Activated T-helper 2 cell treated with anti-CD3 and anti-CD28 coated beads, Interferon-gamma antibody, Interleukin-2, Interleukin-4, amounts not matched to agents 10 μg/mL and 5 μg/mL and 100 μg/mL, durations not matched to agents 14 hours and 24 hours and 36 hours (primary cell): ENCODE results near the gene RREB1. TPM values are rescaled to one million over a fixed set of nuclear protein-coding genes. Genes with fewer than 3 reads are reported as not detected.
A peak's percentile ranks its signal among the peaks of the same experiment; 100 is the strongest.

Source experiments
- DNase-seq: peaks from one replicate; pipeline ENCODE4 v3.0.0; 2021; ENCODE audit warnings: low spot score
- H3K27ac Mint-ChIP-seq: one replicate; pipeline ENCODE4 v1.8.0; 2021; ENCODE audit warnings: mixed read lengths
- H3K27me3 Mint-ChIP-seq: one replicate; pipeline ENCODE4 v1.8.0; 2021; ENCODE audit warnings: low read depth, mixed read lengths
- H3K36me3 Mint-ChIP-seq: one replicate; pipeline ENCODE4 v1.8.0; 2021; ENCODE audit warnings: low read depth, mixed read lengths
- H3K4me1 Mint-ChIP-seq: one replicate; pipeline ENCODE4 v1.8.0; 2021; ENCODE audit warnings: low read depth, mixed read lengths
- H3K4me3 Mint-ChIP-seq: one replicate; pipeline ENCODE4 v1.8.0; 2021; ENCODE audit warnings: low read depth, mild to moderate bottlenecking, moderate library complexity, mixed read lengths
- H3K9me3 Mint-ChIP-seq: one replicate; pipeline ENCODE4 v1.8.0; 2021; ENCODE audit warnings: mixed read lengths
- intact Hi-C: fragments of 100-400 bp; cut with micrococcal nuclease; formaldehyde crosslinking; loops from one replicate; pipeline ENCODE4 v1.15.1; 2023
- total RNA-seq: library from RNA; stranded (reverse); gene quantifications from 2 replicates; pipeline ENCODE4 v1.2.3, GENCODE V29; 2022

Gene RREB1
- total RNA-seq, 1 donor from 2014 or later = 23.1 TPM

DNA sequence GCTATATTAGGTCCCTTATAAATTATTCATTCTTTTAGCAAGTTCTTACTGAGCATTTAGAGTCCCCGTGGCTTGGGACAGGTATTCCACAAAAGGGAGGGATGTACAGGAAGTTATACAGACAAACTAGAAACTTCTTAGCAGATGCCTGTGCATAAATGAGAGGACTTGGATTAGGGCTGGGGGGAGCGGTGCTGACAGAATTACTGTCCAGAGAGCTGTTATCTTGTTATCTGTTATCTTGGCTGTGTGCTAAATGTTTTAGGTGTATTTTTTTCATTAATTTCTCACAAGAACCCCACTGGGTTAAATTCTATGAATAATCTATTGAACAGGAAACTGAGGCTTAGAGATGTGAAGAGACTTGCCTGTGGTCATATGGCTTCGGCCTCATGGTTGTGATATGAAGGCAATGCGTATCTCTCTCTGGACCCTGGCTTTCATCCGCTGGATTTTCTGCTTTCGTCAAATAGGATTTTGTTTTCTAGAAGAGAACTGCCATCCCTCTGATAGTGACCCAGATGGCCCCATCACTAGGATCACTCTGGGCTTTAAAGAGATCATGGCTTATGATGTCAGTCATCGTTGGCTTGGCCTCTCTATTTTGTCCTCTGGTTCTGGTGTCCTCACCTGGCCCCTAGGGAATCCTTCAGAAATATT lies 32.3 kb upstream of the RREB1 start:
- Mint-ChIP-seq H3K27ac (no peak overlapping the region), H3K27me3 (peaks cover 63% of the 10 kb centered on the region), H3K9me3 (no peaks in the 10 kb centered on the region), H3K36me3 (no peaks in the 10 kb centered on the region), H3K4me1 (peaks cover 17% of the 10 kb centered on the region), H3K4me3 (no peak overlapping the region)
- intact Hi-C loops = loop anchor here (10.0 kb wide), 1 partner anchor 281 kb away; no protein-coding TSS in a partner anchor
- no peak for DNase-seq

GRCh38 chr6:7077856-7078255 lies 29.9 kb upstream of the RREB1 start:
- Mint-ChIP-seq H3K27me3 (peaks cover 62% of the 10 kb centered on the region), H3K27ac (no peak overlapping the region), H3K36me3 (no peaks in the 10 kb centered on the region), H3K9me3 (no peaks in the 10 kb centered on the region), H3K4me3 (no peak overlapping the region), H3K4me1 (peaks cover 17% of the 10 kb centered on the region)
- intact Hi-C loops = loop anchor here (10.0 kb wide), 1 partner anchor 283 kb away; no protein-coding TSS in a partner anchor
- DNase-seq = no peak

GRCh38 chr6:7078856-7079255 lies 28.9 kb upstream of the RREB1 start:
- DNase-seq = no peak
- no peak overlapping the region for H3K27ac Mint-ChIP-seq
- H3K9me3 Mint-ChIP-seq = no peaks in the 10 kb centered on the region
- H3K4me3 Mint-ChIP-seq = no peak overlapping the region
- peaks cover 10% of the 10 kb centered on the region for H3K4me1 Mint-ChIP-seq
- H3K27me3 Mint-ChIP-seq = peaks cover 62% of the 10 kb centered on the region
- no peaks in the 10 kb centered on the region for H3K36me3 Mint-ChIP-seq
- intact Hi-C loops = loop anchor here (10.0 kb wide), 1 partner anchor 284 kb away; no protein-coding TSS in a partner anchor

DNA sequence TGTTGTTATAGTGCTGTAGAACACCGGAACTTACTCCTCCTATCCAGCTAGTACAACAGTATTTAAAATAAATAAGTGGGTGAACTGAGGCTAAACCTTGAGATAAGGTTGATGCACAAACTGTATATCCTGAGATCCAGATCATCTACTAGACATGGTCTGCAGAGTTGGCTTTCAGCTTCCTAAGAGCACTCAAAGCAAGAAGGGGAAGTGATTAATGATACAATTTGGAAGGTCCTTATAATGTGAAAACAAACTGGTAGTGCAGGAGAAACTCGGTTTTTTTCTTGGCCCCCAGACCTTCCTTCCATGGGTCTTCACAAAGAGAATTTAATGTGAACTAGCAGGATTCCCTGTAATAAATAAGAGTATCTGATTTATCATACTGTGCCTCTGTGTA lies 27.4 kb upstream of the RREB1 start:
- intact Hi-C loops = no loop called here
- peaks cover 65% of the 10 kb centered on the region for H3K27me3 Mint-ChIP-seq
- no peak for DNase-seq
- H3K9me3 Mint-ChIP-seq = no peaks in the 10 kb centered on the region
- H3K4me3 Mint-ChIP-seq = no peak overlapping the region
- no peak overlapping the region for H3K27ac Mint-ChIP-seq
- no peaks in the 10 kb centered on the region for H3K36me3 Mint-ChIP-seq
- peaks cover 4% of the 10 kb centered on the region for H3K4me1 Mint-ChIP-seq

DNA sequence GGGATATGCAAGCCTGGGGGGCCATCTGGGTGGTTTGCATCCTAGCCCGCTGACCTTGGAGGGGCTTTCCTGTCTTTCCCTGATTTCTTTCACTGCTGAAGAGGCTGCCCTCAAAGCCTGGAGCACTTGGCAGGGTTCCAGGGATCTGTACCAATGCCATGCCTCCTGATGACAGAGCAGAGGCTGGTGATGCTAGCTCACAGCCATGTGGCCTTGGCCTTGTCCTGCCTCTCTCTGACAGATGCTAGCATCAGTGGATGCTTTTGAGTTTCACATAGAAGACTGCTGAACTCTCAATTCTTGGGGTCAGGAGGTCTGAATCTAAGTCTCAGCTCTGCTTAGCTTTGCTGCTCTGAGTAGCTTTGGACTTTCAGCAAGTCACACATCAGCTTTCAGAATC lies 21.9 kb upstream of the RREB1 start:
- H3K27me3 Mint-ChIP-seq = peaks cover 44% of the 10 kb centered on the region
- DNase-seq = no peak
- H3K9me3 Mint-ChIP-seq = no peaks in the 10 kb centered on the region
- no peaks in the 10 kb centered on the region for H3K36me3 Mint-ChIP-seq
- H3K4me3 Mint-ChIP-seq = no peak overlapping the region
- no peak overlapping the region for H3K27ac Mint-ChIP-seq
- intact Hi-C loops = loop anchor here (2.0 kb wide), 1 partner anchor 153 kb away; no protein-coding TSS in a partner anchor
- peaks cover 28% of the 10 kb centered on the region for H3K4me1 Mint-ChIP-seq

DNA sequence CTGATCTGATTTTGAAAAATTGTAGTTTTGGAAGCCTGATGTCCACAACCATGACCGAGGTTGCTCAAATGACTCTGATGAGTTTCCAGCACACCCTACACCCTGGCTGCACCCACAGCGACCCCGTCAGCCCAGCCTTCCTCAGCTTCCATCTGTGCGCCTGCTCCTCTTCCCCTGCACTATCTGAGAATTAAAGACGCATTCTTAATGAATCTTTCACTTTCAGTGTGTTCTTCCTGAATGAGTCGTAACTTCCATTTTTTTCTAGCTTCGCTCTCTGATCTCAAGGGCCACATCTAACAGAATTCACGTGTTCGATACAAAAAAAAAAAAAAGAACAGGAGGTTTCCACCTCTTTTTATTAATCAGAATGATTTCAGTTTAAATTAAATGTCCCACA lies 21.3 kb upstream of the RREB1 start:
- peaks cover 41% of the 10 kb centered on the region for H3K27me3 Mint-ChIP-seq
- peak overlapping the region; percentile 73 for H3K4me3 Mint-ChIP-seq
- DNase-seq = no peak
- peaks cover 28% of the 10 kb centered on the region for H3K4me1 Mint-ChIP-seq
- no peaks in the 10 kb centered on the region for H3K9me3 Mint-ChIP-seq
- no peak overlapping the region for H3K27ac Mint-ChIP-seq
- no peaks in the 10 kb centered on the region for H3K36me3 Mint-ChIP-seq
- intact Hi-C loops = loop anchor here (2.0 kb wide), 1 partner anchor 152 kb away; no protein-coding TSS in a partner anchor

DNA sequence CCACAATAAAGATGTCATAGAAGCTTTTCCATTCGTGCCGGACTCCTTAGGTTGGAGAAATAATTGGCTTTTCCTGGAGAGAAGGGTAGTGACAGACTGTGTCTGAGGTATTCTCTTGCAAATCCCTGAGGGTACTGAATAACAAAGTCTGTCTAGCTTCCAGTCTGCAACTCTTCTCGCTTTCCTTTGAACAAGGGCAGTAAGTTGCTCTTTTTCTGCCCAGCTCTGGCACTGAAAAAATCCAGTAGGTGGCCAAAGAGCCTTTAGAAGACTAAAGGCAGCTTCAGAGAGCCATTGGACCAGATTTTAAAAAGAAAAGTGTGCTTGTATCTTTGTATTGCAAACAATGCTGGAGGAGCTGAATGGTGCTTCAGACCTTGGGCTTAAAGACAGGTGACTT lies 20.7 kb upstream of the RREB1 start:
- DNase-seq = no peak
- Mint-ChIP-seq H3K9me3 (no peaks in the 10 kb centered on the region), H3K4me3 (peak overlapping the region; percentile 73), H3K27me3 (peaks cover 38% of the 10 kb centered on the region), H3K4me1 (peaks cover 28% of the 10 kb centered on the region), H3K27ac (peak overlapping the region; percentile 12), H3K36me3 (no peaks in the 10 kb centered on the region)
- intact Hi-C loops = loop anchor here (1.0 to 2.0 kb wide), 3 partner anchors 14 to 152 kb away; no protein-coding TSS in a partner anchor

GRCh38 chr6:7087491-7087979 lies 20.2 kb upstream of the RREB1 start:
- intact Hi-C loops = loop anchor here (1.0 to 2.0 kb wide), 3 partner anchors 14 to 151 kb away; no protein-coding TSS in a partner anchor
- Mint-ChIP-seq H3K4me3 (peak overlapping the region; percentile 73), H3K27ac (no peak overlapping the region), H3K4me1 (peaks cover 28% of the 10 kb centered on the region), H3K27me3 (peaks cover 38% of the 10 kb centered on the region), H3K9me3 (no peaks in the 10 kb centered on the region), H3K36me3 (no peaks in the 10 kb centered on the region)
- DNase-seq = peak; percentile 22

- Mint-ChIP-seq H3K4me1 (peaks cover 28% of the 10 kb centered on the region), H3K27me3 (peaks cover 32% of the 10 kb centered on the region), H3K36me3 (no peaks in the 10 kb centered on the region), H3K27ac (peak overlapping the region; percentile 39), H3K4me3 (no peak overlapping the region), H3K9me3 (no peaks in the 10 kb centered on the region)
- intact Hi-C loops = no loop called here
- DNase-seq = no peak
Measured at GRCh38 chr6:7088076-7088742, 19.6 kb upstream of the RREB1 start.

DNA sequence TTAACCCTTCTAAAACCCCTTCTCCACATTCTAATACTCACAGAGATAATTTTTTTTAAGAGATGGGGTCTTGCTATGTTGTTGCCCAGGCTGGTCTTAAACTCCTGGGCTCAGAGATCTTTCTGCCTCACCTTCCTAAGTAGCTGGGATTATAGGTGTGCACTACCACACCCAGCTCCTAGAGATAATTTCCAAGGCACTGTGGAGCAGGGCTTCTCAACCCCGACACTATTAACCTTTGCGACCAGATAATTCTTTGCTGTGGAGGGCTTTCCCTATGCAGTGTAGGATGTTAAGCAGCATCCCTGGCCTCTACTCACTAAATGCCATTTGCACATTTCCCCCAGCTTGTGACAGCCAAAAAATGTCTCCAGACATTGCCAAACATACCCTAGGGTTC lies 8.8 kb upstream of the RREB1 start:
- intact Hi-C loops = no loop called here
- H3K36me3 Mint-ChIP-seq = no peaks in the 10 kb centered on the region
- no peak overlapping the region for H3K4me3 Mint-ChIP-seq
- H3K27me3 Mint-ChIP-seq = peaks cover 30% of the 10 kb centered on the region
- no peak for DNase-seq
- no peak overlapping the region for H3K27ac Mint-ChIP-seq
- no peaks in the 10 kb centered on the region for H3K9me3 Mint-ChIP-seq
- H3K4me1 Mint-ChIP-seq = no peaks in the 10 kb centered on the region

- intact Hi-C loops = no loop called here
- DNase-seq = no peak
- Mint-ChIP-seq H3K27ac (no peak overlapping the region), H3K36me3 (no peaks in the 10 kb centered on the region), H3K4me1 (no peaks in the 10 kb centered on the region), H3K9me3 (no peaks in the 10 kb centered on the region), H3K27me3 (peaks cover 27% of the 10 kb centered on the region), H3K4me3 (no peak overlapping the region)
Measured at GRCh38 chr6:7100072-7100752, 7.5 kb upstream of the RREB1 start.

GRCh38 chr6:7100753-7101081 lies 7.0 kb upstream of the RREB1 start:
- DNase-seq = no peak
- Mint-ChIP-seq H3K9me3 (no peaks in the 10 kb centered on the region), H3K4me3 (no peak overlapping the region), H3K27me3 (peaks cover 27% of the 10 kb centered on the region), H3K36me3 (no peaks in the 10 kb centered on the region), H3K27ac (no peak overlapping the region), H3K4me1 (no peaks in the 10 kb centered on the region)
- intact Hi-C loops = no loop called here

DNA sequence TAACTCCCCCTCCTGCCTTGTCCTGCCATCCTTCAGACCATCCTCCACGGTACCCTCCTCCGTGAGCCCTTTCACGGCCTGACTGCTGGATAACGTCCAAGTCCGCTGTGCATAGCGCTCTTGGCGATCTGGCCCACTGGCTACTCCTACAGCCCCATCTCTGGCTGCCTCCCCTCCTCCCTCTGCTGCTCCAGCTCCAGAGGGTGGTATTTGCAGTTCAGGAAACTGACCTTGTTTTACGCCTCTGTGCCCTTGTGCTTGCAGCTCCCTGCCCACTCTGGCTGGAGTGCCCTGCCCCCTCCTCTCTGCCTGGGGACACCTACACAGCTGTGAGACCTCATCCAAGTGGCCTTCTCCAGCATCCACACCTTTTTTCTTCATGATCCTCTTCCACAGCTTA lies 6.5 kb upstream of the RREB1 start:
- no peak for DNase-seq
- intact Hi-C loops = no loop called here
- Mint-ChIP-seq H3K4me1 (peaks cover 5% of the 10 kb centered on the region), H3K27me3 (peaks cover 27% of the 10 kb centered on the region), H3K27ac (no peak overlapping the region), H3K4me3 (no peak overlapping the region), H3K36me3 (no peaks in the 10 kb centered on the region), H3K9me3 (no peaks in the 10 kb centered on the region)
